CD14-positive monocyte (primary cell): Measurements from ENCODE around the gene KIAA0586. TPM values are rescaled to one million over a fixed set of nuclear protein-coding genes. Genes with fewer than 3 reads are reported as not detected.

Experiments
- DNase-seq, 3 donors: peaks; one replicate each; pipeline ENCODE4 v3.0.0-alpha.2; 2011 to 2022
- H2AFZ ChIP-seq: 2 replicates; pipeline ENCODE4 v1.6.0; 2012; ENCODE audit warnings: mild to moderate bottlenecking, low read depth, low read length, inconsistent platforms; ENCODE audit not compliant: insufficient read depth, poor library complexity, severe bottlenecking
- H3K27ac ChIP-seq, 2 donors: 1 replicate in 1 of 2; 2 replicates in 1 of 2; pipeline ENCODE4 v1.5.1; 2012 to 2013; ENCODE audit warnings: low read length in 2 of 2, control low read depth in 1 of 2, inconsistent platforms in 1 of 2, low read depth in 1 of 2, mild to moderate bottlenecking in 1 of 2
- H3K27me3 ChIP-seq, 2 donors: one replicate each; pipeline versions ENCODE4 v1.6.0 to v1.6.1; 2011 to 2013; ENCODE audit warnings: low read length in 2 of 2; ENCODE audit not compliant: control insufficient read depth in 2 of 2, insufficient read depth in 2 of 2
- H3K36me3 ChIP-seq, 2 donors: replicated peaks in 1 of 2; 1 replicate in 1 of 2; 2 replicates in 1 of 2; pipeline versions ENCODE4 v1.5.1 to v1.6.1; 2012 to 2013; ENCODE audit warnings: low read length in 2 of 2, control low read depth in 1 of 2, inconsistent platforms in 1 of 2, mild to moderate bottlenecking in 1 of 2; ENCODE audit not compliant: insufficient read depth in 2 of 2, control insufficient read depth in 1 of 2
- H3K4me1 ChIP-seq, 2 donors: 1 replicate in 1 of 2; 2 replicates in 1 of 2; pipeline versions ENCODE4 v1.5.1 to v1.6.1; 2012 to 2013; ENCODE audit warnings: low read length in 2 of 2, control low read depth in 1 of 2, inconsistent platforms in 1 of 2, mild to moderate bottlenecking in 1 of 2, moderate library complexity in 1 of 2; ENCODE audit not compliant: insufficient read depth in 2 of 2, control insufficient read depth in 1 of 2
- H3K4me2 ChIP-seq: replicated peaks from 2 replicates; pipeline ENCODE3; 2012; ENCODE audit warnings: low read length, moderate library complexity, mild to moderate bottlenecking; ENCODE audit not compliant: poor library complexity, severe bottlenecking; ENCODE audit errors: extremely low read depth
- H3K4me3 ChIP-seq, 3 experiments: fragments of 200-600 bp in 1 of 3; sonication (generic) in 1 of 3; replicated peaks in 1 of 3; 1 replicate in 2 of 3; 2 replicates in 1 of 3; pipeline ENCODE4 v1.5.1; 2011 to 2013; ENCODE audit warnings: low read length in 3 of 3, mild to moderate bottlenecking in 3 of 3, control low read depth in 2 of 3, low read depth in 2 of 3, inconsistent platforms in 1 of 3, moderate library complexity in 1 of 3
- H3K79me2 ChIP-seq: 2 replicates; pipeline ENCODE4 v1.6.0; 2012; ENCODE audit warnings: mild to moderate bottlenecking, control low read depth, inconsistent platforms, low read length, moderate library complexity; ENCODE audit not compliant: insufficient read depth
- H3K9ac ChIP-seq: 2 replicates; pipeline ENCODE4 v1.6.0; 2017; ENCODE audit warnings: low read length, mild to moderate bottlenecking; ENCODE audit not compliant: insufficient read depth, poor library complexity, severe bottlenecking
- H3K9me3 ChIP-seq, 2 donors: replicated peaks in 1 of 2; 1 replicate in 1 of 2; 2 replicates in 1 of 2; pipeline versions ENCODE4 v1.5.1 to v1.6.1; 2012 to 2013; ENCODE audit warnings: low read length in 2 of 2, control low read depth in 1 of 2; ENCODE audit not compliant: control insufficient read depth in 1 of 2, insufficient read depth in 1 of 2
- H4K20me1 ChIP-seq: 2 replicates; pipeline ENCODE4 v1.6.0; 2012; ENCODE audit warnings: mild to moderate bottlenecking, low read length, control low read depth, moderate library complexity; ENCODE audit not compliant: insufficient read depth
- H3K27ac Mint-ChIP-seq, 7 donors: one replicate each; pipeline ENCODE4 v1.8.0; 2020; ENCODE audit warnings: mild to moderate bottlenecking in 7 of 7, mixed read lengths in 7 of 7, moderate library complexity in 6 of 7, inconsistent platforms in 2 of 7
- H3K27me3 Mint-ChIP-seq, 3 donors: one replicate each; pipeline ENCODE4 v1.8.0; 2021 to 2022; ENCODE audit warnings: low read depth in 3 of 3, mild to moderate bottlenecking in 3 of 3, mixed read lengths in 3 of 3, moderate library complexity in 3 of 3, inconsistent platforms in 1 of 3
- H3K36me3 Mint-ChIP-seq, 2 donors: one replicate each; pipeline ENCODE4 v1.8.0; 2020; ENCODE audit warnings: mixed read lengths in 2 of 2, inconsistent platforms in 1 of 2, mild to moderate bottlenecking in 1 of 2
- H3K4me1 Mint-ChIP-seq: one replicate; pipeline ENCODE4 v1.8.0; 2020; ENCODE audit warnings: mild to moderate bottlenecking, mixed read lengths
- H3K4me3 Mint-ChIP-seq, 2 donors: one replicate each; pipeline ENCODE4 v1.8.0; 2020; ENCODE audit warnings: mild to moderate bottlenecking in 2 of 2, mixed read lengths in 2 of 2, moderate library complexity in 1 of 2
- H3K9me3 Mint-ChIP-seq, 7 donors: one replicate each; pipeline ENCODE4 v1.8.0; 2020 to 2022; ENCODE audit warnings: mixed read lengths in 7 of 7, mild to moderate bottlenecking in 6 of 7, moderate library complexity in 6 of 7, inconsistent platforms in 2 of 7
- CTCF ChIP-seq: fragments of 200-600 bp; IDR thresholded peaks from one replicate; pipeline ENCODE4 v1.8.0; 2022; ENCODE audit warnings: antibody characterized with exemption, mild to moderate bottlenecking
- WGBS: methylation state at CpG from one replicate; pipeline ENCODE4 v1.1.5; 2013; ENCODE audit warnings: missing lambda C conversion rate; ENCODE audit not compliant: insufficient coverage; 5-methylcytosine and 5-hydroxymethylcytosine counted together
- intact Hi-C, 2 donors: fragments of 100-400 bp; cut with micrococcal nuclease; formaldehyde crosslinking; loops; one replicate each; pipeline versions ENCODE4 v1.15.0 to v1.15.1; 2023
- polyA plus RNA-seq, 3 donors: library from polyadenylated mRNA; depleted of rRNA in 1 of 3; unstranded in 2 of 3; stranded (reverse) in 1 of 3; fragments of 300-500 nt in 2 of 3; fragments of >200 nt in 1 of 3; fragmentation: Illumina TruSeq in 2 of 3; gene quantifications; 1 replicate in 2 of 3; 2 replicates in 1 of 3; pipeline ENCODE4 v1.2.3, GENCODE V29; 2012 to 2021

KIAA0586 gene
- polyA plus RNA-seq, 3 donors: 3.4 to 7.5 (median 4.4) TPM

GRCh38 chr14:58571769-58572472 is 144.4 kb downstream of the KIAA0586 start:
- Histone ChIP-seq H3K27me3 (no peaks in the 10 kb centered on the region), H3K79me2 (no peaks in the 10 kb centered on the region), H3K27ac (no peak overlapping the region), H2AFZ (no peak overlapping the region), H3K9me3 (no peaks in the 10 kb centered on the region), H4K20me1 (no peaks in the 10 kb centered on the region), H3K36me3 (no peaks in the 10 kb centered on the region), H3K9ac (no peak overlapping the region), H3K4me2 (no peak overlapping the region), H3K4me3 (no peak overlapping the region), H3K4me1 (no peaks in the 10 kb centered on the region)
- DNase-seq: no peak
- H3K4me3 Mint-ChIP-seq: no peak overlapping the region
- no peak for TF ChIP-seq CTCF
- no peak overlapping the region for H3K27ac Mint-ChIP-seq
- peaks cover 4% of the 10 kb centered on the region for H3K4me1 Mint-ChIP-seq
- H3K27me3 Mint-ChIP-seq: peaks cover 0 to 6% (median 3%) of the 10 kb centered on the region in 3 donors
- H3K9me3 Mint-ChIP-seq: no peaks in the 10 kb centered on the region
- no peaks in the 10 kb centered on the region for H3K36me3 Mint-ChIP-seq
- WGBS: 86% methylated on average over 1 of the region's 9 CpGs
- intact Hi-C loops: no loop called here

GRCh38 chr14:58572473-58572853 is 144.9 kb downstream of the KIAA0586 start:
- Histone ChIP-seq H3K9me3 (no peaks in the 10 kb centered on the region), H3K4me2 (no peak overlapping the region), H4K20me1 (no peaks in the 10 kb centered on the region), H3K36me3 (no peaks in the 10 kb centered on the region), H3K27ac (no peak overlapping the region), H3K9ac (no peak overlapping the region), H2AFZ (no peak overlapping the region), H3K4me3 (no peak overlapping the region), H3K79me2 (no peaks in the 10 kb centered on the region), H3K4me1 (no peaks in the 10 kb centered on the region), H3K27me3 (no peaks in the 10 kb centered on the region)
- TF ChIP-seq CTCF: no peak
- Mint-ChIP-seq H3K4me3 (no peak overlapping the region), H3K36me3 (no peaks in the 10 kb centered on the region), H3K9me3 (no peaks in the 10 kb centered on the region), H3K27ac (no peak overlapping the region), H3K4me1 (peaks cover 2% of the 10 kb centered on the region), H3K27me3 (peaks cover 0 to 6% (median 3%) of the 10 kb centered on the region in 3 donors)
- intact Hi-C loops: no loop called here
- WGBS: no CpG with 5 or more reads among the region's 1 CpG
- DNase-seq: no peak
